ENCODE results near the gene NEK1.
A peak's percentile ranks its signal among the peaks of the same experiment; 100 is the strongest.
"Not testable (repeated sequence)": the region's sequence is repeated elsewhere in the genome, so short reads cannot be mapped to it uniquely, and the experiment has no call there.

Gene NEK1

GRCh38 chr4:169427727-169428126 lies 184.7 kb downstream of the NEK1 start:
- not testable (repeated sequence) for DNase-seq (ENCODE audit: low read depth in 3 of 3)

- no peak for DNase-seq (ENCODE audit: low read depth in 3 of 3)
These were observed 192.1 kb downstream of the NEK1 start for GRCh38 chr4:169420291-169420690.

GRCh38 chr4:169418846-169419245 lies 193.5 kb downstream of the NEK1 start:
- no peak for DNase-seq (ENCODE audit: low read depth in 3 of 3)

GRCh38 chr4:169417629-169418282 lies 194.6 kb downstream of the NEK1 start:
- no peak for DNase-seq (ENCODE audit: low read depth in 3 of 3)

DNA sequence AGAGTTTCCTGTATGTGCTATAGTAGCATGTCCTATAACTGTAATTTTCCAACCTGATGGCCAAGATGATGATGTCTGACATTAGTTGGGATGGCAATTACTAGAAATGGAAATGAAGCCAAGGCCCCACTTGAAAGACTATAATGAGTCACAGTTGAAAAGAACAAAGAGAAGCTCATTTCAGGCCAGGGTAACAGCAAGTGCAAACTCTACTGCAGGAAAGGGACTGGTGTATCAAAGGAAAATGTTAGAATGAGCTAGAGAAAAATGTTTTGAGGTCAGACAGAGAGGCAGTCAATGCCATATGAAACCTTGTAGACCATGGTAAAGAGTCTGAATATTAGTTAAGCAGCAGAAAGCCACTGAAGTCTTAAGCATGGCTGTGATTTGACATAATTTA lies 195.4 kb downstream of the NEK1 start:
- no peak for DNase-seq (ENCODE audit: low read depth in 3 of 3)

DNA sequence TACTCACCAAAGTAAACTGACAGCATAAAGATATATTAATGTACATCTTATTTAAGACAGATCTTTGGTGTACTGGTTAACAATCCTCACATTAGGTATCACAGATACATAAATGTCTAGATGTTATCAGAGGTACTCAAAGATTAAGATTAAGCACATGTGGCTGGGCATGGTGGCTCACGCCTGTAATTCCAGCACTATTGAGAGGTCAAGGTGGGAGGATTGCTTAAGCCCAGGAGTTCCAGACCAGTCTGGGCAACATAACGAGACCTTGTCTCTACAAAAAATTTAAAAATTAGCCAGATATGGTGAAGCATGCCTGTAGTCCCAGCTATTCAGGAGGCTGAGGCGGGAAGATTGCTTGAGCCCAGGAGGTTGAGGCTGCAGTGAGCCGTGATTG lies 195.9 kb downstream of the NEK1 start:
- DNase-seq (ENCODE audit: low read depth in 3 of 3) = no peak

GRCh38 chr4:169414913-169415312 lies 197.5 kb downstream of the NEK1 start:
- DNase-seq (ENCODE audit: low read depth in 3 of 3) = no peak

- no peak for DNase-seq (ENCODE audit: low read depth in 3 of 3)
These were observed 200.3 kb downstream of the NEK1 start for GRCh38 chr4:169412046-169412445.

DNA sequence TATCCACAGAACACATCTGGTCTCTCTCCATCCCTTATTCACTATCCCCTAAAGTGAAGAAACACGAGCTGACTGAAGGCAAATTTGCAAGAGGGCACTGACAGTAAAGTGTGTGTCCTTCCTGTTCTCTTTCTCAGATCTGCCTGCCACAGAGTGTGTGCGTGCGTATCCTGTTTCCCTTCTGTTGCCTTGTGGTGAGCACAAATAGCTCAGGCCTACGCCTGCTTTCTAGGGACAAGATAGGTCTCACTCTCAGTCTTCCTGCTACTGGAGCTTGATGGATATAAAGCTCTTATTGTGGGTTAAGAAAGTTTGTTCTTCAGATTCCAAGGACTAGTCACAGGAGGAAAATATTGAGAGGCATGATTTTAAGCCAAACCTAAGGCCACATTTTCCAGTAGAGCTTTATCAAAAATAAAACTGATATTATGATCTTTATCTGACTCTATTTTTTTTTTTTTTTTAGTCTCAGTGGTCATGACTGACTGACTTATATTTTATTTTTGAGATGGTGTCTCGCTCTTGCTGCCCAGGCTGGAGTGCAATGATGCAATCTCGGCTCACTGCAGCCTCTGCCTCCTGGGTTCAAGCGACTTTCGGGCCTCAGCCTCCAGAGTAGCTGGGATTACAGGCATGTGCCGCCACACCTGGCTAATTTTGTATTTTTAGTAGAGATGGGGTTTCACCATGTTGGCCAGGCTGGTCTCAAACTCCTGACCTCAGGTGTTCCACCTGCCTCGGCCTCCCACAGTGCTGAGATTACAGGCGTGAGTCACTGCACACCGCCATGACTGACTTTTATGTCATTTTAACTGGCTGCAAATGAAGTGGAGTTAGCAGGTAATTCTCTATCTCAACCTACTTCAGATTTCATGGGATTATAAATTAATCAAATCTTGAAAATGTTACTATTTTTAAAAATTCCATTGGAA lies 201.3 kb downstream of the NEK1 start:
- peak in 1 of 3 experiments; percentile 29 for DNase-seq (ENCODE audit: low read depth in 3 of 3)

GRCh38 chr4:169407217-169407845 lies 205.1 kb downstream of the NEK1 start:
- no peak for DNase-seq (ENCODE audit: low read depth in 3 of 3)

DNA sequence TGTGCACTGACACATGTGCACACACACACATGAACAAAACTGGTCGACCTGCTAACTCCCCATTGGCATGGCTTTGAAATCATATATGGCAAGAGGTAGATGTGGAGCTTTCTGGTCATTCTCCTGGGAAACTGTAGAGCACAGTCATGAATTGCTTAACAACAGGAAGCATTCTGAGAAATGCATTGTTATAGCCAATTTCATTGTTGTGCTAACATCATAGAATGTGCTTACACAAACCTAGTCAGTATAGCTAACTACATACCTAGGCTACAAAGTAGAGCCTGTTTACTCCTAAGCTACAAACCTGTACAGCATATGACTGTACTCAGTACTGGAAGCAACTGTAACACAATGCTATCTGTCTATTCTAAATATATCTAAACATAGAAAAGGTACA lies 207.4 kb downstream of the NEK1 start:
- DNase-seq (ENCODE audit: low read depth in 3 of 3) = no peak

DNA sequence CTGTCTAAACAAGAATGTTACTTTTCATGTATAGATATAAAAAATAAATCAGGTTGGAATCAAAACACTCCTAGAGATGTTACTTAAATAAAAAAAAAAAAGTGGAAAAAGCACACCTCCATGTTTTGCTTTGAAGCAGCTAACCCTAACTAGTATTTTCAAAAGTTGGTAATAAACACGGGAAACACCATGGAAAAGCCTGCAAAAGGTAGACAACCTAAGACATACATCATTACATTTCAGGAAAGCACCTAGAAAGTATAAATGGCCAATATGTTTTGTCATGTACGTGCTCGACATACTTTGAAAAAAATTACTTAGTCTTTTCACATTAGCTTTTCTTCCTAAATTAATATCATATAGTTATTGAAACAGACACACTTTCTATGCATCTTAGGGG lies 211.6 kb downstream of the NEK1 start:
- DNase-seq (ENCODE audit: low read depth in 3 of 3) = no peak

DNA sequence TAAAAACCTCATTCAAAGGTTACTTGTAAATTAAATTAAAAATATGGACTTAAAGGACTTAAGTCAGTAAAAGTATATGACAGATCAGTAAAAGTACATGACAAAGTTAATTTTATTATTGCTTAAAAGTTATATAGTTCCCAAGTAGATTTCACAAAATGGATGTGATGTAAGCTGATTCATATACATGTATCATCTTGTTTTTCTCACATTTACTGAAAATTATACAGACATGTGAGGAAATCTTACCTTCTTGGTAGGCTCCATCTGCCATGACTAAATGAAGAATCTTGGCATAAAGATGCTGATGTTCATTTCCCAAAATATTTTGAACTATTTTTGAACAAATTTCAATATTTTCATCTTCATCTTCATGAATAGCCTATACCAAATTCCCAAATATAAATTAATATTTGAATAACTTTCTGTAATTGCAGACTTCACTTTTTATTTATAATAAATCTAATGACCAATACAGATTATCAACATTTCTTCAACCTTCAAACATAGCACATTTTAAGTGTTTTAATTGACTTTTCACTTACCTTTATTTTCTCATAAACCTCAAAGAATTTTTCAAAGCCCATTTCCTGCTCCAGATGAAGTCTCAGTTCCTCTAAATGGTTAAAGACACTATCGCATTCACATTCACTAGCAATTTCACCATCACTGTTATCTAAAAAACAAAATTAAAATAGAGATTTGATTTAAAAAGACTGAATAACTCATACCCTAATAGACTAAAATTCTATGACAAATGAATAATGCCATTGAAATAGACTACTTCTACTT lies 212.2 kb downstream of the NEK1 start:
- no peak for DNase-seq (ENCODE audit: low read depth in 3 of 3)

DNA sequence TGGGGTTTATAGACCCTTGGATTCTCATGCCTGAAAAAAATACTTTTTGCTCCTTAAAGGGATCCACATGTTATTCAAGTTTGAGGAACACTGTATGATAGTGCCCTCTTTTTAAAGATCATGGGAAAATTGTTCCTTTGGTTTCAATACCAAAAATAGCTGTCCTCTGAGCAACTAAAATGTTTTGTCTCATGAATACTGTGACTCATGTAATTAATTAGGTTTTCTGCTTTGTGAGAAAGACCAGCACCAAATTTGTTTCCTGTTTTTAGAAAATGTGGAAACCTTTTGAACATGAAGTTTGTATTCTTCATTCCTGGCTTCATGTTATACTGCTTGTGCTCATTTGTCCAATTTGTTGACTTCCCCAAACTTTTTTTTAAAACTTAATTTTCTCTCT lies 214.1 kb downstream of the NEK1 start:
- DNase-seq (ENCODE audit: low read depth in 3 of 3) = no peak

DNA sequence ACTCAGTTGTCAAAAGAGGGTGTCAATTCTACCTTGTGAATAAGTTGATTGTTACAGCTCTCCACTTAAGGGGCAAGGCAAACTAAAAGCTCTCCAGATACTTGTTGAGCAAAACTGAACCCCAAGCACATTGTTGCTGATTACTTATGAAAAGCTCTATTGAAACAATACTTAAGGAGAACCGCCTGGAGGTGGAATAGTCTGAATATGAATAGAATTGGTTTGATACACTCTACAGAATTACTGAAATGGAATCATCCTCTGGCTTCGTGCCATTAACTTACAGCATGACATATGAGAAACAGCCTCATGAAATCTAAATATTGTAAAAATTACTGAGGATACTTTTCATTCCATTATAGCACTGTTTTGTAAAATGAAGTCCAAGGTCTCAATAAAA lies 214.6 kb downstream of the NEK1 start:
- DNase-seq (ENCODE audit: low read depth in 3 of 3) = no peak

GRCh38 chr4:169385376-169385775 lies 227.0 kb downstream of the NEK1 start:
- DNase-seq (ENCODE audit: low read depth in 3 of 3) = no peak

DNA sequence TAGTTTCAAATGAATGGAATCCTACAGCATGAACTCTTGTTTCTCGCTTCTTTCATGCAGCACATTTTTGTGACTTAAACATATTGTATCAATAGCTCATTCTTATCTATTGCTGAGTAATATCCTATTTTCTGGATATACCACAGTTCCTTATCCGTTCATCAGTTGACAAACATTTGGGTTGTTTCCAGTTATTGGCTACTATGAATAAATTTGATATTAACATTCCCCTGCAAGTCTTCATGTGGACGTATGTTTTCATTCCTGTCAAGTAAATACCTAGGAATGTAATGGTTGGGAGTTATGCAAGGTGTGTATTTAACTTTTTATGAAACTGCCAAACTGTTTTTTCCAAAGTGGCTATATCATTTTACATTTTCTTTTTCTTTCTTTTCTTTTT lies 227.6 kb downstream of the NEK1 start:
- DNase-seq (ENCODE audit: low read depth in 3 of 3) = no peak

DNA sequence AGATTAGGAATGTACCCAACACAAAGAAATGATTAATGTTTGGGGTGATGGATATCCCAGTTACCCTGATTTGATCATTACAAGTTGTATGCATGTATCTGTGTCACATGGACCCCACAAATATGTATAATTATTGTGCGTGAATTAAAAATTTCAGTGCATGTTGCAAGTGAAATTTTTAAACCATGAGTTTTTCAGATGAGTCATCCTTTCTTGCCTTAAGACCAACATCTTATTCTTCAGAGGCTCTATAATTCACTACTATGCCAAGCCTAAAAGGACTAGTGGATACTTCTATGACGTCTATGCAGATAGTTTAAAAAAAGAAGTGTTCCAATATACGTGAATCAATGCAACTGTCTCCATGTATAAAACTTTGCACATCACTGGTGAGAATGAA lies 228.7 kb downstream of the NEK1 start:
- DNase-seq (ENCODE audit: low read depth in 3 of 3) = no peak

DNA sequence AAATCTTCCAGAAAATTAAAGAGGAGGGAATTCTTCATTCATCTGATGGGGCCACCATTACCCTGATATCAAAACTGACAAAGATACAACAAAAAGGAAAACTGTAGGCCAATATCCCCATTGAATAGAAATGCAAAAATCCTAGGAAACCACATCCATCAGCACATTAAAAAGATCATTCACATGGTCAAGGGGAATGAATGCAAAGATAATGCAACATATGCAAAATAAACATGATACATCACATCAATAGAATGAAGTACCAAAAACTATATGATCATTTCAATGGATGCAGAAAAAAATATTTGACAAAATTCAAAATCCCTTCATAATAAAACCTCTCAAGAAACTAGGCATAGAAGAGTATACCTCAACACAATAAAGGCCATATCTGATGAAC lies 232.7 kb downstream of the NEK1 start:
- DNase-seq (ENCODE audit: low read depth in 3 of 3) = no peak

GRCh38 chr4:169377367-169377766 lies 235.0 kb downstream of the NEK1 start:
- no peak for DNase-seq (ENCODE audit: low read depth in 3 of 3)

- no peak for DNase-seq (ENCODE audit: low read depth in 3 of 3)
These were observed 236.0 kb downstream of the NEK1 start for GRCh38 chr4:169376421-169376820.

GRCh38 chr4:169372791-169373190 lies 239.6 kb downstream of the NEK1 start:
- DNase-seq (ENCODE audit: low read depth in 3 of 3) = no peak

Measured in stimulated activated CD4-positive, alpha-beta T cell treated with anti-CD3 and anti-CD28 coated beads, TNF-alpha, amount 100 ng/mL, for 24 hours (primary cell).